ENCODE measurements around the gene SPIRE1.

SPIRE1 gene

DNA sequence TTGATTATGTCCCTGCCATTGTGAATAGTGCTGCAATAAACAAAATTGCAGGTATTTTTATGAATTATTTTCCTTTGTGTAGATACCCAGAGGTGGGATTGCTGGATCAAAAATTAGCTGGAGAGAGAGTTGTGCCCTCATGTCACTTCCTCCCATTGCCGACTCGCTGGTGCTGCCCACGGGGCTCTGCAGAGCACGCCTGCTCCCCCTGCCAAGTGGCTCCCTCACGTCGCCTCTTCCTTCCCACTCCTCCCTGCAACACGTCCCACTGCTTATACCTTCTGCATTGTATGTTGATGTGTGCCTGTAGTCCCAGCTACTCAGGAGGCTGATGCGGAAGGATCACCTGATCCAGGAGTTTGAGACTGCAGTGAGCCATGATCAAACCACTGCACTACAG is 222.0 kb downstream of the SPIRE1 start:
- Histone ChIP-seq H3K4ac (ENCODE audit: low read depth, low read length) (no peak overlapping the region), H3K18ac (ENCODE audit: low read length) (no peak overlapping the region), H3K36me3 (ENCODE audit: control insufficient read depth, insufficient read depth, low read length) (no peaks in the 10 kb centered on the region), H3K4me2 (ENCODE audit: low read length) (no peak overlapping the region), H3K23ac (ENCODE audit: low read length) (no peak overlapping the region), H3K79me2 (ENCODE audit: control insufficient read depth, insufficient read depth, low read length) (no peaks in the 10 kb centered on the region), H3K4me1 (ENCODE audit: control insufficient read depth, low read depth, low read length) (no peaks in the 10 kb centered on the region), H2AK5ac (ENCODE audit: low read length) (no peak overlapping the region), H2BK15ac (replicated peaks; ENCODE audit: low read depth) (no peak overlapping the region), H4K5ac (ENCODE audit: low read length) (no peak overlapping the region), H3K56ac (ENCODE audit: low read length) (no peak overlapping the region), H3K27me3 (ENCODE audit: insufficient read depth, low read length, poor library complexity) (no peaks in the 10 kb centered on the region), H3K27ac (ENCODE audit: low read depth, low read length) (no peak overlapping the region), H3K9ac (ENCODE audit: low read length) (no peak overlapping the region), H2BK120ac (ENCODE audit: low read depth, low read length) (no peak overlapping the region), H4K8ac (ENCODE audit: low read depth, low read length) (no peak overlapping the region), H3K79me1 (ENCODE audit: low read length) (no peaks in the 10 kb centered on the region), H2BK5ac (ENCODE audit: low read length) (no peak overlapping the region), H3K4me3 (ENCODE audit: low read length) (no peak overlapping the region)
- no peak for DNase-seq
- no CpG with 5 or more reads among the region's 8 CpGs for WGBS (ENCODE audit: extremely low coverage, insufficient coverage, low lambda C conversion rate)

DNA sequence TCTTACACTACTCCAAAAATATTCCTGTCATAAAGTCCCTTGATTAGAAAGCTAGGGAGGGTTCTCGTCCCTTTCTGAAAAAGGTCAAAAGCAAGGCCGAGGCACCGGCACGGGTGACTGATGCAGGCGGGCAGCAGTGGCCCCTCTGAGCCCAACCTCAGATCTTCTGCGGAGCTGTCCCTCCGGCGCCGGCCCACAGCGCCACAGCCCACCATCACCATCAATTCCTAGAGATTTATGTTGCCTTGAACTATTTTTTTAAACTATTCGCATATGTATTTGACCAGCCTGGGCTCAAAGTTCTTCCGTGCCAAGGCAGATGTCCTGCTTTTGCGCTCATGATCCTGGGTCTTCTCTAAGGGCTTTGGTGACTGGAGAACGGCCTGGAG is 223.4 kb downstream of the SPIRE1 start:
- no peak overlapping the region for H3K4ac ChIP-seq (ENCODE audit: low read depth, low read length)
- H4K8ac ChIP-seq (ENCODE audit: low read depth, low read length), result no peak overlapping the region
- no peak overlapping the region for H2BK15ac ChIP-seq (replicated peaks; ENCODE audit: low read depth)
- no peak overlapping the region for H3K4me3 ChIP-seq (ENCODE audit: low read length)
- H3K27ac ChIP-seq (ENCODE audit: low read depth, low read length), result no peak overlapping the region
- H3K36me3 ChIP-seq (ENCODE audit: control insufficient read depth, insufficient read depth, low read length), result peaks cover 3% of the 10 kb centered on the region
- H3K18ac ChIP-seq (ENCODE audit: low read length), result no peak overlapping the region
- H3K23ac ChIP-seq (ENCODE audit: low read length), result no peak overlapping the region
- H3K4me1 ChIP-seq (ENCODE audit: control insufficient read depth, low read depth, low read length), result no peaks in the 10 kb centered on the region
- no peak overlapping the region for H3K56ac ChIP-seq (ENCODE audit: low read length)
- no peak overlapping the region for H4K5ac ChIP-seq (ENCODE audit: low read length)
- whole genome bisulfite sequencing (ENCODE audit: extremely low coverage, insufficient coverage, low lambda C conversion rate), result no CpG with 5 or more reads among the region's 14 CpGs
- H3K9ac ChIP-seq (ENCODE audit: low read length), result no peak overlapping the region
- H3K27me3 ChIP-seq (ENCODE audit: insufficient read depth, low read length, poor library complexity), result no peaks in the 10 kb centered on the region
- no peak overlapping the region for H2BK5ac ChIP-seq (ENCODE audit: low read length)
- no peak overlapping the region for H2AK5ac ChIP-seq (ENCODE audit: low read length)
- H3K79me2 ChIP-seq (ENCODE audit: control insufficient read depth, insufficient read depth, low read length), result no peaks in the 10 kb centered on the region
- no peak overlapping the region for H2BK120ac ChIP-seq (ENCODE audit: low read depth, low read length)
- no peaks in the 10 kb centered on the region for H3K79me1 ChIP-seq (ENCODE audit: low read length)
- no peak for DNase-seq
- H3K4me2 ChIP-seq (ENCODE audit: low read length), result no peak overlapping the region

DNA sequence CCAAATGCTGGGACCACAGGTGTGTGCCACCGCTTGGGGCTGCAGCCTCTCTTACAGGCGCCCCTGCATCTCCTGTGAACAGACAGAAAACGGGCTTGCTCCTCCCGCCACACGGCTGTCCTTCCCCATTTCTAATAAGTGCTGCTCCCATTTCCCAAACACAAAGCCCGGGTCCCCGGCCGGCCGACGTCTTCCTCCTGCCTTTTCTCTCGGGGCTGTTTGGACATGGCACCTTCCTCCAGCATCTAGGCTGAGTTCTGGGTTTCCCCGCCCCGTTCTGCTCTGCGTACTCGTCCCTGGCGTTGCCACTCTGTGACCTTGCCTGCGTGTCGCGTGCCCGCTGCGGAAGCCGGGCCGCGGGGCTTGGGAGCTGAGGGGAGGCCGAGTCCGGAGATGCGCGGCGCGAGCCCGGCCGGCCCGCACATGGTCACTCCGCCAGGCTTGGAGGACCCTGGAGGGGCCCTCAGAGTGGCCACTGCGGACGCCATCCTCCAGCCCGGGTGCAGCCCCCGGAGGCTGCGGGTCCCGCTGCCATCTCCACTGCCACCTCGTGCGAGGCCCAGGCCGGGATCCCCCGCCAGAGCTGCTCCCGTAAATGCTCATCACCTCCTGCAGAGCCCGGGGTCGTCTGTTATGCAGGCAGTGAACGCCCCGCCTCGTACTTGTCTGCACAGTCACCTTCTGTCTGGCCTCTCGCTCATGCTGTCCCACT is 223.9 kb downstream of the SPIRE1 start:
- Histone ChIP-seq H3K79me1 (ENCODE audit: low read length) (no peaks in the 10 kb centered on the region), H3K4me1 (ENCODE audit: control insufficient read depth, low read depth, low read length) (no peaks in the 10 kb centered on the region), H3K36me3 (ENCODE audit: control insufficient read depth, insufficient read depth, low read length) (peaks cover 3% of the 10 kb centered on the region), H2AK5ac (ENCODE audit: low read length) (no peak overlapping the region), H4K8ac (ENCODE audit: low read depth, low read length) (no peak overlapping the region), H3K27me3 (ENCODE audit: insufficient read depth, low read length, poor library complexity) (no peaks in the 10 kb centered on the region), H3K27ac (ENCODE audit: low read depth, low read length) (no peak overlapping the region), H2BK15ac (replicated peaks; ENCODE audit: low read depth) (no peak overlapping the region), H3K4me3 (ENCODE audit: low read length) (no peak overlapping the region), H3K9ac (ENCODE audit: low read length) (no peak overlapping the region), H3K4me2 (ENCODE audit: low read length) (no peak overlapping the region), H2BK5ac (ENCODE audit: low read length) (no peak overlapping the region), H3K23ac (ENCODE audit: low read length) (no peak overlapping the region), H4K5ac (ENCODE audit: low read length) (no peak overlapping the region), H3K79me2 (ENCODE audit: control insufficient read depth, insufficient read depth, low read length) (no peaks in the 10 kb centered on the region), H3K4ac (ENCODE audit: low read depth, low read length) (no peak overlapping the region), H3K56ac (ENCODE audit: low read length) (no peak overlapping the region), H2BK120ac (ENCODE audit: low read depth, low read length) (no peak overlapping the region), H3K18ac (ENCODE audit: low read length) (no peak overlapping the region)
- DNase-seq, result no peak
- no CpG with 5 or more reads among the region's 51 CpGs for WGBS (ENCODE audit: extremely low coverage, insufficient coverage, low lambda C conversion rate)

DNA sequence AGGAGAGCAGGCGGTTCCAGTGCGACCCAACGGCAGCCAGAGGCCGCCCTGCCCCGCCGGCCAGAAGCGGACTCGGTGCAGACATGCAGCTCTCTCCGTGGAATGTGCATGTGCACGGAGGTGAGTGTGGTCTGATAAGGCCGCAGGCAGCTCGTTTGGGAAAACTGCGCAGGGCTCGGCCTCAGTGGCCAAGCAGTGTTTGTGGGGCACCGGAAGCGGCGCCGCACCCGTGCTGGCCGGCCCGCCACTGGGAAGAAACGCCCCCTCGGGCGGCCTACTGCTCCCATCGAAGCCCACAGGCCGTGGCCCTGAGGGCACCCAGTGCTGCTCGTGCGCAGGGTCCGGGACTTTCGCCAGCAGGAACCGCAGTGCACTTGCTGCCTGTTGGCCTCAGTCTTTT is 225.0 kb downstream of the SPIRE1 start:
- H3K79me1 ChIP-seq (ENCODE audit: low read length), result no peaks in the 10 kb centered on the region

DNA sequence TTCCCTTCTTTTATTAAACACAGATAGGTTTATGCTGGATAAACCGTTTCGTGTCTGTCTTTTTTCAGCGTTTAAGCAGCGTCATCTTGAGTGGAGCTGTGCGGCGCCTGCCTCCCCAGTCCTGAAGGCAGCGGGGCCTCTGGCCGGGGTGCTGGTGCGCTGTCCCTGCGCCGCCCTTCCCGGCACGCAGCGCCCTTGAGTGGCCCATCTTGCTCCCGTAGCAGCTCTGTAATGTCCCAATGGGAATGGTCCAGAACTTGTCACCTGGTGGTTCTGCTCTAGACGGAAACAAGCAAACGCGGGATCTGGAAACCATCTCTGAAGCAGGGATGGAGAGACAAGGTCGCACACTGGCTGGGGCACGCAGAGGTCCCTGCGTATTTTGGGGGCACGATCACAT is 225.7 kb downstream of the SPIRE1 start:
- H2BK120ac ChIP-seq (ENCODE audit: low read depth, low read length), result no peak overlapping the region
- H2BK5ac ChIP-seq (ENCODE audit: low read length), result no peak overlapping the region
- no CpG with 5 or more reads among the region's 22 CpGs for WGBS (ENCODE audit: extremely low coverage, insufficient coverage, low lambda C conversion rate)
- H3K23ac ChIP-seq (ENCODE audit: low read length), result no peak overlapping the region
- no peak overlapping the region for H4K8ac ChIP-seq (ENCODE audit: low read depth, low read length)
- H3K4ac ChIP-seq (ENCODE audit: low read depth, low read length), result no peak overlapping the region
- H3K36me3 ChIP-seq (ENCODE audit: control insufficient read depth, insufficient read depth, low read length), result peaks cover 6% of the 10 kb centered on the region
- no peak overlapping the region for H3K9ac ChIP-seq (ENCODE audit: low read length)
- no peak overlapping the region for H3K4me3 ChIP-seq (ENCODE audit: low read length)
- no peak overlapping the region for H3K4me2 ChIP-seq (ENCODE audit: low read length)
- H3K27me3 ChIP-seq (ENCODE audit: insufficient read depth, low read length, poor library complexity), result no peaks in the 10 kb centered on the region
- no peak overlapping the region for H4K5ac ChIP-seq (ENCODE audit: low read length)
- H3K18ac ChIP-seq (ENCODE audit: low read length), result no peak overlapping the region
- no peaks in the 10 kb centered on the region for H3K79me2 ChIP-seq (ENCODE audit: control insufficient read depth, insufficient read depth, low read length)
- no peaks in the 10 kb centered on the region for H3K79me1 ChIP-seq (ENCODE audit: low read length)
- H3K4me1 ChIP-seq (ENCODE audit: control insufficient read depth, low read depth, low read length), result no peaks in the 10 kb centered on the region
- no peak overlapping the region for H2BK15ac ChIP-seq (replicated peaks; ENCODE audit: low read depth)
- no peak overlapping the region for H2AK5ac ChIP-seq (ENCODE audit: low read length)
- no peak overlapping the region for H3K27ac ChIP-seq (ENCODE audit: low read depth, low read length)
- DNase-seq, result no peak
- H3K56ac ChIP-seq (ENCODE audit: low read length), result no peak overlapping the region

More for the DNA sequence above, 225.0 kb downstream of the SPIRE1 start:
- no peak overlapping the region for H2BK120ac ChIP-seq (ENCODE audit: low read depth, low read length)
- H2AK5ac ChIP-seq (ENCODE audit: low read length), result no peak overlapping the region
- DNase-seq, result no peak
- H3K36me3 ChIP-seq (ENCODE audit: control insufficient read depth, insufficient read depth, low read length), result peaks cover 4% of the 10 kb centered on the region
- no peak overlapping the region for H3K9ac ChIP-seq (ENCODE audit: low read length)
- H4K5ac ChIP-seq (ENCODE audit: low read length), result no peak overlapping the region
- no peaks in the 10 kb centered on the region for H3K79me2 ChIP-seq (ENCODE audit: control insufficient read depth, insufficient read depth, low read length)
- H2BK15ac ChIP-seq (replicated peaks; ENCODE audit: low read depth), result no peak overlapping the region
- no peak overlapping the region for H4K8ac ChIP-seq (ENCODE audit: low read depth, low read length)
- WGBS (ENCODE audit: extremely low coverage, insufficient coverage, low lambda C conversion rate), result no CpG with 5 or more reads among the region's 31 CpGs
- no peaks in the 10 kb centered on the region for H3K27me3 ChIP-seq (ENCODE audit: insufficient read depth, low read length, poor library complexity)
- no peak overlapping the region for H3K23ac ChIP-seq (ENCODE audit: low read length)
- no peaks in the 10 kb centered on the region for H3K4me1 ChIP-seq (ENCODE audit: control insufficient read depth, low read depth, low read length)
- H2BK5ac ChIP-seq (ENCODE audit: low read length), result no peak overlapping the region
- no peak overlapping the region for H3K4ac ChIP-seq (ENCODE audit: low read depth, low read length)
- no peak overlapping the region for H3K4me3 ChIP-seq (ENCODE audit: low read length)
- no peak overlapping the region for H3K4me2 ChIP-seq (ENCODE audit: low read length)
- no peak overlapping the region for H3K56ac ChIP-seq (ENCODE audit: low read length)
- H3K27ac ChIP-seq (ENCODE audit: low read depth, low read length), result no peak overlapping the region
- H3K18ac ChIP-seq (ENCODE audit: low read length), result no peak overlapping the region

DNA sequence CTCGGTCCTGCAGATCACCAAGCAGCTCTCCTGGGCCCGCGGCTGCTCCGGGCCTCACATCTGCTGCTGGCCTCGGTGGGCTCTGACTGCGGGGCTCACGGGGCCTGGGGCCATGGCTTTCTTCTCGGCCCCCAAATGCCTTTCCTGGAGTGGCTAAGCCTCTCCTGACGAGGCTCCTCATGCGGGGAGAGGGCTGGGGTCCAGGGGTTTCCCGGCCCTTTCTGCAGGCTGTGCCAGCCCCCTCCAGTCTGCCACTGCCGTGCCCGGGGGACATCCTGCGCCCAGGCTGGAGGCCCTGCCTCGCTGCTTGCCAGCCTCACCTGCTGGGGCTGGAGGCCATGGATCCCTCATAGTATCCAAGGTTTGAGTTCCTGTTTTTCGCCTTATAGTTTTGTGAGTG is 226.3 kb downstream of the SPIRE1 start:
- no peak overlapping the region for H2AK5ac ChIP-seq (ENCODE audit: low read length)
- H3K4me1 ChIP-seq (ENCODE audit: control insufficient read depth, low read depth, low read length), result no peaks in the 10 kb centered on the region
- H3K9ac ChIP-seq (ENCODE audit: low read length), result no peak overlapping the region
- H3K27me3 ChIP-seq (ENCODE audit: insufficient read depth, low read length, poor library complexity), result no peaks in the 10 kb centered on the region
- H3K4me2 ChIP-seq (ENCODE audit: low read length), result no peak overlapping the region
- peaks cover 9% of the 10 kb centered on the region for H3K36me3 ChIP-seq (ENCODE audit: control insufficient read depth, insufficient read depth, low read length)
- H4K8ac ChIP-seq (ENCODE audit: low read depth, low read length), result no peak overlapping the region
- WGBS (ENCODE audit: extremely low coverage, insufficient coverage, low lambda C conversion rate), result no CpG with 5 or more reads among the region's 16 CpGs
- H2BK5ac ChIP-seq (ENCODE audit: low read length), result no peak overlapping the region
- H4K5ac ChIP-seq (ENCODE audit: low read length), result no peak overlapping the region
- H3K27ac ChIP-seq (ENCODE audit: low read depth, low read length), result no peak overlapping the region
- no peak overlapping the region for H2BK15ac ChIP-seq (replicated peaks; ENCODE audit: low read depth)
- no peak overlapping the region for H2BK120ac ChIP-seq (ENCODE audit: low read depth, low read length)
- H3K4ac ChIP-seq (ENCODE audit: low read depth, low read length), result no peak overlapping the region
- H3K79me1 ChIP-seq (ENCODE audit: low read length), result no peaks in the 10 kb centered on the region
- H3K56ac ChIP-seq (ENCODE audit: low read length), result no peak overlapping the region
- H3K23ac ChIP-seq (ENCODE audit: low read length), result no peak overlapping the region
- H3K18ac ChIP-seq (ENCODE audit: low read length), result no peak overlapping the region
- DNase-seq, result no peak
- no peaks in the 10 kb centered on the region for H3K79me2 ChIP-seq (ENCODE audit: control insufficient read depth, insufficient read depth, low read length)
- H3K4me3 ChIP-seq (ENCODE audit: low read length), result no peak overlapping the region

Measured in mesendoderm (in vitro differentiated cells).